ENCODE data around the gene MTG2. TPM values are rescaled to one million over a fixed set of nuclear protein-coding genes. Genes with fewer than 3 reads are reported as not detected.

MTG2 gene
- total RNA-seq, 1 donor from 2014 or later = 14.9 TPM

DNA sequence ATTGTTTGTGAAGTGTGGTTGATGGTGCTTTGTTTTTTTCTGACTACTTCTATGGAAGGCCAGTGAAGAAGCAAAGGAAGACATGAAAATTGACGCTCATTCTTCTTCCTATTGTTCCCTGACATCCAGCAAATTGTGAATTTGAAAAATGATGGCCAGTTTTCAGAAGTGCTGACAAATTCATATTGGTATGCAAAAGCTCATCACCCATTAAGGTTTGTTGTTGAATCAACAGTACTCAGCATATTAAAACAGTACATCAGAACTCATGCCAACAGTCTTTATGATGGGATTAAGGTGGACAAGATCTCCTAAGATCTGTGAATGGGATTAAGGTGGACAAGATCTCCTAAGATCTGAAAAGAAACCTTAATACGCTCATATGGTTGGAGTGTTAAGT, 1.0 kb upstream of the MTG2 start:
- H3K4me3 ChIP-seq (ENCODE audit: low read depth, low read length) = peak overlapping the region; percentile 99
- no peak for DNase-seq (ENCODE audit: low read depth)
- TF ChIP-seq, protein P1, sequence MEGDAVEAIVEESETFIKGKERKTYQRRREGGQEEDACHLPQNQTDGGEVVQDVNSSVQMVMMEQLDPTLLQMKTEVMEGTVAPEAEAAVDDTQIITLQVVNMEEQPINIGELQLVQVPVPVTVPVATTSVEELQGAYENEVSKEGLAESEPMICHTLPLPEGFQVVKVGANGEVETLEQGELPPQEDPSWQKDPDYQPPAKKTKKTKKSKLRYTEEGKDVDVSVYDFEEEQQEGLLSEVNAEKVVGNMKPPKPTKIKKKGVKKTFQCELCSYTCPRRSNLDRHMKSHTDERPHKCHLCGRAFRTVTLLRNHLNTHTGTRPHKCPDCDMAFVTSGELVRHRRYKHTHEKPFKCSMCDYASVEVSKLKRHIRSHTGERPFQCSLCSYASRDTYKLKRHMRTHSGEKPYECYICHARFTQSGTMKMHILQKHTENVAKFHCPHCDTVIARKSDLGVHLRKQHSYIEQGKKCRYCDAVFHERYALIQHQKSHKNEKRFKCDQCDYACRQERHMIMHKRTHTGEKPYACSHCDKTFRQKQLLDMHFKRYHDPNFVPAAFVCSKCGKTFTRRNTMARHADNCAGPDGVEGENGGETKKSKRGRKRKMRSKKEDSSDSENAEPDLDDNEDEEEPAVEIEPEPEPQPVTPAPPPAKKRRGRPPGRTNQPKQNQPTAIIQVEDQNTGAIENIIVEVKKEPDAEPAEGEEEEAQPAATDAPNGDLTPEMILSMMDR (conservative IDR thresholded peaks at IDR 0.05; ENCODE audit: low read depth, low read length) = no peak

DNA sequence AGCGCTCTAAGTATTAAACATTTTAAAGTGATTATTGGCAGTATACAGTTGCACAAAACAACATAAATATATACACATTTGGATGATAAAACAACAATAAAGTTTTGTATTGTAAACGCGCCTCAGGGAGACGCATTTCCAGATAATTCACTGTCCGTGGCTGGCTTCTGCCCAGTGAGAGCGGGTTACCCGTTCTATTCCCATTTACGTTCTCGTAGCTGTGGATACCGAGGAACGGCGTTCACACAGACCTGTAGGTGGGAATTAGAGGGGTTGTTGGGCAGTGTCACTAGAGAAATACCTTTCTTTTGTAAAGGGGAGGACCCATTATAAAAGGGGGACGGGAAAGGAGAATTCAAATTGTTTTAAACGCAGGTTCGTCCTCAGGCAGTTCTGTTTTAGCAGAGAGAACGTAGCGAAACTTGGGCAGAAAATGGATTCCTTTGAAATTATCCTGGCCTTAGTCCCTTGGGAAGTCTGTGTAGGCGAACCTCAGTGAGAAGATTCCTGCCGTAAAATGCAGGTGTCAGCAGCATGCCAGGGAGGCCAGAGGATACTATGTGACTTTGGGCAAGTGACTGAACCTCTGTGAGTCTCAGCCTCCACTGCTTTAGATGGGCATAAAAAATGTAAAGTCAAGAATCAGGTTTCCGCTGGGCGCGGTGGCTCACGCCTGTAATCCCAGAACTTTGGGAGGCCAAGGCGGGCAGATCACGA, 756 bp downstream of the MTG2 start:
- H3K4me3 ChIP-seq (ENCODE audit: low read depth, low read length) = peak overlapping the region; percentile 99
- no peak for DNase-seq (ENCODE audit: low read depth)
- TF ChIP-seq, protein P1 (conservative IDR thresholded peaks at IDR 0.05; ENCODE audit: low read depth, low read length) = no peak

DNA sequence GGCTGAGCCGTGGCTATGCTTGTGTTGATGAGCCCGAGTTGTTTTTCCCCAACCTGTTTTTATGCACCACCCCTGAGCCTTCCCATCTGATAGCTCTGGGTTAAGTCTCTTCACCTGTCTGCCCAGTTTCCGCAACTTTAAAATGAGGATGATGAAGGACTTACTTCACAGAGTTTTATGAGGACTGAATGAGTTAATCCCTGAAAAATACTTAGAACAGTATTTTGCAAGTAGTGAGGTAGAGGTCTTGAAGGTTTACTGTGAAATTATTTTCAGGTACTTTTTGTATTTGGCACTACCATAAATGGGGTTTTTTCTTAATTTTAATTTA, 3.2 kb downstream of the MTG2 start:
- H3K4me3 ChIP-seq (ENCODE audit: low read depth, low read length) = no peak overlapping the region
- no peak for DNase-seq (ENCODE audit: low read depth)
- TF ChIP-seq, protein P1 (conservative IDR thresholded peaks at IDR 0.05; ENCODE audit: low read depth, low read length) = no peak

DNA sequence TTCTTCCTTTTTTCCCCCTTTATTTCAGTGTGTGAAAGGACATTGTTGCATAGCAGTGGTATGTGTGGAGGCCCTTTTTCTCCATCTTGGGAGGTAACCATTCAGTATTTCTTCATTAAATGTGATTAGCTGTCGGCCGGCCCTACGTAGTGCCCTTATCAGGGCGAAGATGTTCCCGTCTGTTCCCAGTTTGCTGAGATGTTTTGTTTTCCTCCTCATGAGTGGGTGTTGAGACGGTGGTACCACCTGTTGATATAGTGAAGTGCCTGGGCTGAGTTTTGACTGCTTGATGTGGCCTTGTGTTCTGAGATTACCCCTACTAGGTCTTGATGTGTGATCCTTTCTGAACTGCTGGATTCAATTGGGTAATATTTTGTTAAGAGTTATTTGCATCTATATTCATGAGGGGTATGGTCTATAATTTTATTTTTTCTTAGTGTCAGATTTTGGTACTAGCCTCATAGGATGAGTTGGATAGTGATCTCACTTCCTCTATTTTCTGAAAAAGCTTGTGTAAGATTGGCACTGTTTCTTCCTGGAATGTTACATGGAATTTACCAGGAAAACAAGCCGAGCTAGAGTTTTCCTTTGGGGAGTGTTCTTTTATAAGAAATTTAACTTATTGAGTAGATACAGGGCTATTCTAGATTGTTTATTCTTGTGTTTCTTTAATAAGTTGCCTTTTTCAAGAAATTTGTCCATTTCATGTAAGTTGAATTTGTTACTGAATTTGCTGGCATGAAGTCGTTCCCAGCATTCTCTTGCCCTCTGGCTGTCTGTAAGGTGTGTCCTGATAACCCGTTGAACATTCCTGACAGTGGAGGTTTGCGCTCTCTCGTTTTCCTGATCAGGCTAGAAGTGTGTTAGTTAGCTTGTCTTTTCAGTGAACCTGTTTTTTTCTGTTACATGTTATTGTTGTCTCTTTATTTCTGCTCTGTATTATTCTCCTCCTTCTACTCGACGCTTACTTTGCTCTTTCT, 4.3 kb downstream of the MTG2 start:
- TF ChIP-seq, protein P1 (conservative IDR thresholded peaks at IDR 0.05; ENCODE audit: low read depth, low read length) = no peak

DNA sequence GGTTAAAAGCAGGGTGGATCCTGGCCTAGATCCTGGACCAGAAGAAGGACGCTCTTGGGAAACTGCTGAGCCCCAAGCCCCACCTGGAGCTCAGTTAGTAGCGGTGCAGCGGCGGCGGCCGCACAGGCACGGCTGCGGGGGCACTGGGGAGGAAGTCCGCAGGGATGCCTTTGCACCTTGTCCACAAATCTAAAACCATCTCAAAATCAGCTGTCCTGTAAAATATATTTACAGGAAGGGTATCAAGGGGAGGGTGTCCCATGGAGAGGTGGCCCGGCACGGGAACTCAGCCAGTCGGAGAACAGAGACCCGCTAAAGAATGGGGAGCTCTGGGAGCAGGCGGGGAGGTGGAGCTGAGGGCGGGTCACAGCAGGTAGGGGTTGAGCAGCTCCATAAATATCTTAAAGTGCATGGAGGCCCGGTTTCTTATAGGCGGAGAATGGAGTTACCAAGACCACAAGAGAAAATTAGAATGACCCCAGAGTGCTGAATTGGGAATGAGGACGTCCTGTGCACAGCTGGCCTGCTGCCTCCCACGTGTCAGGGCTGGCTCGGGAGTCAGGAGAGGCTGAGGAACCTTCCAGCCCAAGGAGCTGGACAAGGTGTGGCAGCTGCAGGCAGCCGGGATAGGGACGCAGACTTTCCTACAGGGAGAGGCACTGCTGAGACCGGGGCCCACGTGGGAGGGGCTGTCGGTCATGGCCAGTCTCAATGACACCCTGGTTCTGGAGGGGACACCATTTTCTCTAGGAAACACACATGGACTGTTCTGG, 8.0 kb downstream of the MTG2 start:
- no peak for DNase-seq (ENCODE audit: low read depth)
- TF ChIP-seq, protein P1 (conservative IDR thresholded peaks at IDR 0.05; ENCODE audit: low read depth, low read length) = no peak
- no peak overlapping the region for H3K4me3 ChIP-seq (ENCODE audit: low read depth, low read length)

More for the DNA sequence above, 4.3 kb downstream of the MTG2 start:
- no peak overlapping the region for H3K4me3 ChIP-seq (ENCODE audit: low read depth, low read length)
- DNase-seq (ENCODE audit: low read depth) = no peak

DNA sequence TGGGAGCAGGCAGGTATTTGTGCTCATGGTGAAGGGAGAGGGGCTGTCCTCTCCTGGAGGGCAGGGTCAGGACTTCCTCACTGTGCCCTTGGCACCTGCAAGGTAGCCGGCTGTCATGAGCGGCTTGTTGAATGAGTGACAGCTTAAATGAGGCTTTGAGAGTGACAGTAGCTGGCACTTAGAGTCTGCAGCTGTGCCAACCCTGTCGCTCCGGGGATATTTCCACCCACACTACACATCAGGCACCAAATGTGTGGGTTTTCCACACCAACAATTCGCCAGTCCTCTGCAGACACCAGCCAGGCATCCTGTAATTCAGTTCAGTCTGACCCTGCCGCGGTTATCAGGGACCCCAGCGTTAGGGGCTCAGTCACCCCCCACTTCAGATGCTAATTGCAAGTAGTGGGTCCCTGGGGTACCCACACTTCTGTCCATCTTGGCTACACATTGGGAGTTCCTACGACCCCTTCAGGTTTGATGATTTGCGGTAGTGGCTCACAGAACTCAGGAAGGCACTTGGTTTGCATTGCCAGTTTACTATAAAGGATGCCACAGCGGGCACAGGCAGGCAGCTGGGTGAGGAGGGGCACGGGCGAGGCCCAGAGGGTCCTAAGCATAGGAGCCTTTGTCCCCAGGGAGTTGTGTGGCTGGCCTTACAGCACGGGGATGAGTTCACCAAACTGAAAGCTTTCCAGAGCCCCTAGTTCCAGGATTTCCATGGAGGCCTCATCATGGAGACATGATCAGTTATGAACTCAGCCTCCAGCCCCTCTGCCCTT, 9.1 kb downstream of the MTG2 start:
- no peak for DNase-seq (ENCODE audit: low read depth)
- TF ChIP-seq, protein P1 (conservative IDR thresholded peaks at IDR 0.05; ENCODE audit: low read depth, low read length) = no peak

More for the DNA sequence above, 9.1 kb downstream of the MTG2 start:
- no peak overlapping the region for H3K4me3 ChIP-seq (ENCODE audit: low read depth, low read length)

Measured in epithelial cell of proximal tubule (primary cell).